Keratinocyte (primary cell): ENCODE data around the gene MYOM1.

ENCODE experiments used
- CTCF ChIP-seq, 3 experiments: IDR thresholded peaks in 1 of 3; conservative IDR thresholded peaks in 1 of 3; optimal IDR thresholded peaks in 1 of 3; 2 replicates in 2 of 3; 3 replicates in 1 of 3; pipeline versions ENCODE3 to v1.5.1; 2011; ENCODE audit warnings: low read length in 3 of 3, mild to moderate bottlenecking in 3 of 3, moderate library complexity in 2 of 3, control low read depth in 1 of 3, inconsistent platforms in 1 of 3; ENCODE audit not compliant: insufficient read depth in 2 of 3; ENCODE audit errors: extremely low read depth in 1 of 3
- EZH2 ChIP-seq: IDR thresholded peaks from one replicate; pipeline ENCODE4 v1.6.1; 2012; ENCODE audit warnings: inconsistent platforms, mild to moderate bottlenecking, low read length, moderate library complexity

GRCh38 chr18:3264362-3264761 is 44.6 kb upstream of the MYOM1 start:
- TF ChIP-seq CTCF (optimal IDR thresholded peaks at IDR 0.05 in 1 of 3, IDR thresholded peaks at IDR 0.05 in 1 of 3, conservative IDR thresholded peaks at IDR 0.05 in 1 of 3; ENCODE audit: extremely low read depth in 1 of 3, insufficient read depth in 2 of 3, low read length in 3 of 3) (no peak), EZH2 (no peak)
